ENCODE data around the gene SLFNL1.

The SLFNL1 gene

GRCh38 chr1:40981691-40982448 is 39.7 kb downstream of the SLFNL1 start:
- H3K27me3 ChIP-seq (ENCODE audit: insufficient read depth, low read length): no peaks in the 10 kb centered on the region
- peaks cover 32% of the 10 kb centered on the region for H3K4me1 ChIP-seq (ENCODE audit: insufficient read depth, low read length, severe bottlenecking)
- peak overlapping the region; percentile 94 for H3K4me2 ChIP-seq (ENCODE audit: low read length)
- no peaks in the 10 kb centered on the region for H3F3A ChIP-seq (ENCODE audit: insufficient read depth, low read length)
- H3K9me3 ChIP-seq (ENCODE audit: low read length): no peaks in the 10 kb centered on the region
- H3K36me3 ChIP-seq (ENCODE audit: insufficient read depth, low read length): peaks cover 60% of the 10 kb centered on the region
- H3K9ac ChIP-seq (ENCODE audit: low read length): peak overlapping the region; percentile 93; the same call in 1 of the 2 replicates
- TF ChIP-seq EZH2 (IDR thresholded peaks at IDR 0.05; ENCODE audit: borderline replicate concordance, low read length): no peak
- TF ChIP-seq CTCF (IDR thresholded peaks at IDR 0.05; ENCODE audit: low read length): no peak
- no peak overlapping the region for H3K27ac ChIP-seq (ENCODE audit: low read depth, low read length, poor library complexity, severe bottlenecking)
- no peaks in the 10 kb centered on the region for H3K9me2 ChIP-seq (ENCODE audit: low read depth, low read length)
- H3K79me2 ChIP-seq (ENCODE audit: insufficient read depth, low read length): peaks cover 46% of the 10 kb centered on the region
- H2AFZ ChIP-seq (ENCODE audit: low read length): no peak overlapping the region
- peak overlapping the region; percentile 83 for H3K4me3 ChIP-seq (ENCODE audit: low read depth, low read length, poor library complexity, severe bottlenecking)
- H4K20me1 ChIP-seq (ENCODE audit: insufficient read depth, low read length): no peaks in the 10 kb centered on the region

GRCh38 chr1:40980453-40981121 is 40.9 kb downstream of the SLFNL1 start:
- H3K9me2 ChIP-seq (ENCODE audit: low read depth, low read length): no peaks in the 10 kb centered on the region
- H3K4me1 ChIP-seq (ENCODE audit: insufficient read depth, low read length, severe bottlenecking): peaks cover 32% of the 10 kb centered on the region
- no peak overlapping the region for H2AFZ ChIP-seq (ENCODE audit: low read length)
- peak overlapping the region; percentile 93 for H3K9ac ChIP-seq (ENCODE audit: low read length)
- H3K9me3 ChIP-seq (ENCODE audit: low read length): no peaks in the 10 kb centered on the region
- H4K20me1 ChIP-seq (ENCODE audit: insufficient read depth, low read length): no peaks in the 10 kb centered on the region
- no peak for TF ChIP-seq EZH2 (IDR thresholded peaks at IDR 0.05; ENCODE audit: borderline replicate concordance, low read length)
- no peak for TF ChIP-seq CTCF (IDR thresholded peaks at IDR 0.05; ENCODE audit: low read length)
- peaks cover 46% of the 10 kb centered on the region for H3K79me2 ChIP-seq (ENCODE audit: insufficient read depth, low read length)
- peak overlapping the region; percentile 83 for H3K4me3 ChIP-seq (ENCODE audit: low read depth, low read length, poor library complexity, severe bottlenecking)
- H3F3A ChIP-seq (ENCODE audit: insufficient read depth, low read length): no peaks in the 10 kb centered on the region
- peak overlapping the region; percentile 85 for H3K27ac ChIP-seq (ENCODE audit: low read depth, low read length, poor library complexity, severe bottlenecking)
- H3K4me2 ChIP-seq (ENCODE audit: low read length): peak overlapping the region; percentile 94
- peaks cover 47% of the 10 kb centered on the region for H3K36me3 ChIP-seq (ENCODE audit: insufficient read depth, low read length)
- H3K27me3 ChIP-seq (ENCODE audit: insufficient read depth, low read length): no peaks in the 10 kb centered on the region

- TF ChIP-seq EZH2 (IDR thresholded peaks at IDR 0.05; ENCODE audit: borderline replicate concordance, low read length) (no peak), CTCF (IDR thresholded peaks at IDR 0.05; ENCODE audit: low read length) (no peak)
- Histone ChIP-seq H3K4me3 (ENCODE audit: low read depth, low read length, poor library complexity, severe bottlenecking) (peak overlapping the region; percentile 83), H3K27ac (ENCODE audit: low read depth, low read length, poor library complexity, severe bottlenecking) (peak overlapping the region; percentile 85), H3K79me2 (ENCODE audit: insufficient read depth, low read length) (peaks cover 46% of the 10 kb centered on the region), H3K9me2 (ENCODE audit: low read depth, low read length) (no peaks in the 10 kb centered on the region), H3K4me1 (ENCODE audit: insufficient read depth, low read length, severe bottlenecking) (peaks cover 32% of the 10 kb centered on the region), H2AFZ (ENCODE audit: low read length) (no peak overlapping the region), H3K4me2 (ENCODE audit: low read length) (peak overlapping the region; percentile 94), H3K9me3 (ENCODE audit: low read length) (no peaks in the 10 kb centered on the region), H4K20me1 (ENCODE audit: insufficient read depth, low read length) (no peaks in the 10 kb centered on the region), H3K36me3 (ENCODE audit: insufficient read depth, low read length) (peaks cover 42% of the 10 kb centered on the region), H3F3A (ENCODE audit: insufficient read depth, low read length) (no peaks in the 10 kb centered on the region), H3K9ac (ENCODE audit: low read length) (peak overlapping the region; percentile 93), H3K27me3 (ENCODE audit: insufficient read depth, low read length) (no peaks in the 10 kb centered on the region)
These were observed 41.5 kb downstream of the SLFNL1 start for GRCh38 chr1:40980068-40980452.
